GM08714 (cell line): ENCODE data around the gene TEX14.

Experiments used
- H3K4me3 ChIP-seq: fragments of 200-500 bp; sonication (Bioruptor generic); 2 replicates; pipeline ENCODE4 v1.5.1; 2014; ENCODE audit warnings: mild to moderate bottlenecking, low read length, inconsistent platforms
- ZNF274 ChIP-seq: IDR thresholded peaks from 2 replicates; pipeline ENCODE4 v1.6.1; 2012; ENCODE audit warnings: mild to moderate bottlenecking, low read depth, low read length

TEX14 gene

GRCh38 chr17:58527949-58528348, 163.9 kb downstream of the TEX14 start:
- TF ChIP-seq ZNF274, result no peak
- H3K4me3 ChIP-seq, result no peak overlapping the region

- H3K4me3 ChIP-seq, result no peak overlapping the region
- no peak for TF ChIP-seq ZNF274
These were observed 164.5 kb downstream of the TEX14 start for GRCh38 chr17:58527306-58527705.

GRCh38 chr17:58525239-58525638, 166.6 kb downstream of the TEX14 start:
- H3K4me3 ChIP-seq, result no peak overlapping the region
- TF ChIP-seq ZNF274, result no peak

DNA sequence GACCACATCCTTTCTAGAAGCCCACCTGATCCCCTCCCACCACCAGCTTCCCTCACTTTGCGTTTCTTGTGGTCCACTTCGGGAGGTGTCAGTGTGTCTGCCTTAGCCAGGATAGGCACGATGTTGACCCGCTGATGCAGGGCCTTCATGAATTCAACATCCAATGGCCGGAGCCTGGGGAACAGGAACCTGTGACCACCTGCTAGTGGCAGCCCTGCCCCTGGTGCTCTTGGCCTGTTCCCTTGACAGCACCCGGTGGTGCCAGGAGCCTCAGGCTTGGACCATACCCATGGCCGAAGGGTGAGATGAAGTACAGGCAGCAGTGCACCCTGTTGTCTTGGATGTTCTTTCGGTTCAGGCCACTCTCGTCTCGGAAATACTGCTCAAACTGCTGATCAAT, 170.2 kb downstream of the TEX14 start:
- no peak overlapping the region for H3K4me3 ChIP-seq
- no peak for TF ChIP-seq ZNF274

DNA sequence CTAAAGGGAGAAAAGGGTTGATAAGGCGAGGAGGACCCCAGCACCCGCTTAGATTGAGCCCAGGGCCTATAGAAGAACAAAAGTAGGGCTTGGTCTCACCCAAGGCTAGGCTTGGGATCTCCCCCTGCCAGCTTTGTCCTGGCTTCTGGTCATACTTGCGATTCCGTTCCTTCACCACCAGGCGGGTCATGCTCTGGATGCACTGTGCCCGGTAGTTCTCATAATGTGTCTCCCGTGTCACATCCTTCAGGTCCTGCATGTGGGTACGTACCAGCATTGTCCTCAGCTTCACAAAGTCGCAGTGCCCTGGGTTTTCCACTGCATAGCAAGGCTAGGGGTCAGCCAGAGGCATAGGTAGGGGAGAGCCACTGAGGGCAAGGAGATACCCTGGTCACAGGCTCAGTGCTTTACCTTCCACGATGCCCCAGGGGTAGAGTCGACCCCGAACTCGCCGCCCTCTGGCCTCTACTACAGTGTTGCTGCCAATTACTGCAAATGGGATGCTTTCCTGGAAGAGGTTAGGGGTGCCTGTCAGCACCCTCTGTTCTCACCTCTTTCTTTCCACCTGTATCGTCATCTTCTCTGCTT, 170.9 kb downstream of the TEX14 start:
- no peak for TF ChIP-seq ZNF274
- H3K4me3 ChIP-seq, result no peak overlapping the region

DNA sequence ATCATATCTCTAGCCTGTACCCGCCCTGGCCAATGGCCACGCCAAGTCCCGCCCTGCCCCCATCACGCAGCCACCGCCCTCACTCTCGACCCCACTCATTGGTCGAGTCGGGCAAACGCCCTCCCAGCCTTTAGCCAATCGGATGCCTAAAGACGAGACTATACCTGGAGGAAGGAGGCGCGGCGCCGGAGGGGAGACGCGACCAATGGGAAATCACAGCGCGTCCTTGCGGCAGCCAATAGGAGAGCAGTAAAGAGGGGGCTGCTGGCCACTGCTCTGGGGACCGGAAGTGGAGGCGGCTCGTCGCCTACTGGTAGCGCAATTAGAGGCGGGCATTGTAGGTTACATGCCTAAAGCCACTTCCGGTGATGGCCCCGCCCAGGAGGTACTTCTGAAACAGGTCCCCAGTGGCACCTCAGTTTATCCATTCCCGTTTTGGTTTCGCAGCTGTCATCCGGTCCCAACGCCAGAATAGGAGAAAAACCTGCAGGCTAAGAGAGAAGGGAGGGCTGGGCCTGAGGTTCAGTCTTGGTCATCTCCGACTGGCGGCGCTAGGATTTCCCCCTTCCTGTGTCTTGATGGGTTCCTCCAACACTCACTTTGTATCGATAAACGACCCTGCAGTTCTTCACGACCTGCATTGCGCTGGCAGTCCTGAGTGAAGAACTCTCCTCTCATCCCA, 173.8 kb downstream of the TEX14 start:
- no peak for TF ChIP-seq ZNF274
- H3K4me3 ChIP-seq, result peak overlapping the region; percentile 82

DNA sequence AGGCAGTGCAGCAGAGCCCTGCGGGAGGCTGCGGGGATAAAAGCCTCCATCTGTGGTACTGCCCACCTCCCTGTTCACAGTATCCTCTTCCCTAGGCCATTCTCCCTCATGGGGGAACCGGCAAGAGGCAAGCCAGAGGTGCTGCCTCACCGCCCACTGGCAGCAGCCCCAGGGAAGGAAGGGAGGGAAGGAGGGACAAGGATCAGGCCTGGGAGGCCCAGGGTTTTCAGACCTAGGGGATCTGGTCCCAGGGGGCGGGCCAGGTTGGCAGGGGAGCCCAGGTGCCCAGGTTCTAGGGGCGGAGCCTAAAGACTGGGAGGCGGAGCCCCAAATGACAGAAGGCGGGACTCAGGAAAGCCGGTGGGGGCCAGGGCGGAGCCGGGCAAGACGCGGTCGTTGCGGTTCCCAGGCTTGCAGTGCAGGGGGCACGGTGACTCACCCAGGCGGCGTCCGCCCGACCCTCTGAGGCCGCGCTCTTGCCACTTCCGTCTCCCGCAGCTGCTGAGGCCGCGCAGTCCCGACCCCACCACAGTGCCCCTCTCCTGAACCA, 174.4 kb downstream of the TEX14 start:
- peak overlapping the region; percentile 79 for H3K4me3 ChIP-seq
- TF ChIP-seq ZNF274, result no peak

- no peak for TF ChIP-seq ZNF274
- H3K4me3 ChIP-seq, result peak overlapping the region; percentile 79
These were observed 175.0 kb downstream of the TEX14 start for GRCh38 chr17:58516644-58517377.

- no peak for TF ChIP-seq ZNF274
- H3K4me3 ChIP-seq, result no peak overlapping the region; the same call in 1 of the 2 replicates
These were observed 176.6 kb downstream of the TEX14 start for GRCh38 chr17:58515286-58515685.

DNA sequence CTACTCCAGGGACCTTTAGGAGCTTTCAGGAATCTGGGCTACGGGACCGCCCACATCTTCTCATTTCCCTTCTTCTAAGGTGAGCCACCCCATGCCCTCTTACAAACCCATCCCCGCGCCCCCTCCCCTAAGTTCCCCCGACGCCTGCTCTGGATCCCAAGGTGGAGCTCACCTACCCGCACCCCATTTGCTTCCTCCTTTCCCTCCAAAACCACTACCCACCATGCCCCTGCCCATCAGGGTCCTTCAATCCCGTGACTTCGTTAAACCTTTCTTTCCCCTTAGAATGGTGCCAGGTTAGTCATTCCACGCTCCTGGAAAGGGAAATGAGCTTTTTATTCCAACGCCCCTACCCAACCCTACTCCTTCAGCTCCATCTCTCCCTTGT, 177.1 kb downstream of the TEX14 start:
- H3K4me3 ChIP-seq, result peak overlapping the region; percentile 78; the same call in 1 of the 2 replicates
- no peak for TF ChIP-seq ZNF274

DNA sequence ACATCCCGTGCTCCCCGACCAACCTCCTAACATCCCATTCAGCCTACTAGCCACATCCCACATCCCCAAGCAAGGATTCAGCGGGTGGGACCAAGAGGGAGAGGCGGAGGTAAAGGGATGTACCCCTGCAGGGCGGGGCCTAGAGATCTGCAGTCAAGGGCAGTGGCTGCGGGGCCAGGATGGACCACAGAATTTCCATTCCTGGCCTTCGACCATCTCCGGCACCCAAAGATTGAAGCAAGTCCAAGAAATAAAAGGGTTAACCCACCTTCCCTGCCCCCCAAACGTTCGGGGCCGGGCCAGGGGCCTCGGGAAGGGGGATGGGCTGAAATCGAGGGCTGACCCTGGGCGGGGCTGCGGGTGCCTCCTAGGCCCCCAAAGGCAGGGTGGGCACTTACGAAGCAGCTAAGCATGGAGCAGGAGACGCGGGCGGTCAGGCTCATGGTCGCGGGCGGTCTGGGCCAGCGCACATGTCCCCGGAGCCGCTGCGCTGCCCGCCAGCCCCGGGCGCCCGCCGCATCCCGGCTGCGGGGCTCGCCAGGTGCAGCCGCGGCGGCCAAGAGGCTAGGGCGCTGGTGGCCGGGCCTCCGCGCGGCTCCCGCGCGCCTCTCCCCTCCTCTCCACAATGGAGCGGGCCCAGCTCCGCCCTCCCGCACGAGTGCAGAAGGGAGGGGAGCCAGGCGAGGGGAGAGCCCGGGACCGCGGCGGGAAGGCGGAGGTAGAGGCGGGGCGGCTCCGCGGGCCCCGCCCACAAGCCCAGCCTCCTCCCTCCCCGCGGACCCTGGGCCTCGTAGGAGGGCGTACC, 177.7 kb downstream of the TEX14 start, which contains the start of gene MTMR4:
Gene MTMR4 (minus strand): TSS at position 674 of the 805 bp plus-strand sequence. CDS start 231 bp downstream, at position 443.
- peak within 1 kb of the TSS; percentile 78 for H3K4me3 ChIP-seq
- TF ChIP-seq ZNF274, result no peak

DNA sequence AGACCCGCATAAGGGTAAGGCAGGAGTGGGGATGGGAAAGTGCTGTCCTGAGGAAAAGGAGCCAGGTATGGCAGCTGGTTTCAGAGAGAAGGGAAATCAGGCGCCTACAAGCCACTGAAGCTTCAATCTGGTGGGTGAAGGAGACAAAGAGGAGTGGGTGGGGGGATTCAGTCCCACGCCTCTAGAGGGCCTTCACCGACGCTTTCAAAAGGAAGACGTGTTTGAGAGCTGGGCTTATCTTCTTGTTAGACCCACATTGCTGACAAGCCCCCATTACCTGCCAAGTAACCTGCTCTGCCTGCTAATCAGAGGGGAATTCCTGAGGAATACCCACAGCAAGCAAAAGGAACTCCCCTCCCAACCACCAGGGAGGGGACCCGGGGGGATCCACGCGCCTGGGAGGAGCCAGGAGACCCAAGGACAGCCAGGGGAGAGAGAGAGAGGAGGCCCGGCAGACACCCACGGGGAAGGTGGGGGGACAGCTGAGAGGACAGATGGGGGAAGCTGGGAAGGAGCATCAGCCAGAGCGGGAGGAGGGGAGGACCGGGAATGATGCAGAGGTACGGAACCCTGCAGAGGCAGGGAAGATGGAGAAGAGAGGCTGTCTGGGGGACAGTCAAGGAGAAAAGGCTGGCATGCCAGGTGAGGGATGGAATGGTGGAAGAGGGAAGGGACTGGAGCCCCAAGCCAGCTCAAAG, 178.4 kb downstream of the TEX14 start:
- peak overlapping the region; percentile 78 for H3K4me3 ChIP-seq
- TF ChIP-seq ZNF274, result no peak

GRCh38 chr17:58510075-58510474, 181.8 kb downstream of the TEX14 start:
- no peak for TF ChIP-seq ZNF274
- H3K4me3 ChIP-seq, result no peak overlapping the region
